HUES6 (cell line): ENCODE results near the gene GJA1.

Experiments used
- H3K27ac ChIP-seq: 2 replicates; pipeline ENCODE4 v1.7.0; 2013; ENCODE audit warnings: low read depth, mild to moderate bottlenecking, low read length, inconsistent platforms
- H3K27me3 ChIP-seq: 2 replicates; pipeline ENCODE4 v1.6.1; 2013; ENCODE audit warnings: low read length; ENCODE audit not compliant: control insufficient read depth, insufficient read depth
- H3K36me3 ChIP-seq: 2 replicates; pipeline ENCODE4 v1.6.1; 2013; ENCODE audit warnings: low read length; ENCODE audit not compliant: control insufficient read depth, insufficient read depth
- H3K4me1 ChIP-seq: 2 replicates; pipeline ENCODE4 v1.6.1; 2013; ENCODE audit warnings: low read length; ENCODE audit not compliant: control insufficient read depth, insufficient read depth
- H3K4me3 ChIP-seq: 2 replicates; pipeline ENCODE4 v1.5.1; 2013; ENCODE audit warnings: low read depth, low read length
- H3K9ac ChIP-seq: one replicate; pipeline ENCODE4 v1.6.1; 2013; ENCODE audit warnings: mild to moderate bottlenecking, low read length
- H3K9me3 ChIP-seq: 2 replicates; pipeline ENCODE4 v1.6.1; 2013; ENCODE audit warnings: low read depth, low read length; ENCODE audit not compliant: control insufficient read depth, insufficient read depth

Gene GJA1

DNA sequence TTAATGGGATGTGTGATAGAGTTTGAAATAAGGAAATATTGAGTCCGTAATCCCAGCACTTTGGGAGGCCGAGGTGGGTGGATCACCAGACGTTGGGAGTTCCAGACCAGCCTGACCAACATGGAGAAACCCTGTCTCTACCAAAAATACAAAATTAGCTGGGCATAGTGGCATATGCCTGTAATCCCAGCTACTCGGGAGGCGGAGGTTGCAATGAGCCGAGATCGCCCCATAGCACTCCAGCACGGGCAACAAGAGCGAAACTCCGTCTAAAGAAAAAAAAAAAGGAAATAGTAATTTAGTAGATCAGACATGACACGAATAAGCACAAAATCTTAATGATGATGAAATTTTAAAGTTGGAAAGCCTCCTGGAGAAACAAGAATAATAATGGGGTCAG is 14.8 kb downstream of the GJA1 start:
- Histone ChIP-seq H3K4me1 (peaks cover 2% of the 10 kb centered on the region; the same call in 1 of the 2 replicates), H3K27me3 (no peaks in the 10 kb centered on the region), H3K9me3 (no peaks in the 10 kb centered on the region), H3K9ac (no peak overlapping the region), H3K27ac (no peak overlapping the region), H3K4me3 (no peak overlapping the region), H3K36me3 (peaks cover 47% of the 10 kb centered on the region)

DNA sequence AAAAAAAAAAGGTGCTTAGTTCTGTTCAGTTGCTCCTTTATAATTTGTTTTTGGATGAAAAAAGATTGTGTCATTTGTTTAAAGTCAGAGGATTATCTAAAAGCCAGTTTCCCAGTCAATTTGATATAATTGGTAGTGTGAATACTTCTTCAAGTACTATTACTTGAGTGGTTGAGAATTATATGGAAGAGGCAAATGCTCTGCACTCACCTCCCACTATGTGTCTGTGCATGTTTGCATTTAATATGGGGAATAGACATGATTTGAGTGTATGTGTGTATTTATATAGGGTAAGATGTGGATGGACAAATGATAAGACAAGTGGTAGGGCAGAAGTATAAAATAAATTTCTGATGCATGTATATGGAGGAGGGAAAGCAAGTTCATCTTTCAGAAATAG is 15.8 kb downstream of the GJA1 start:
- Histone ChIP-seq H3K9ac (no peak overlapping the region), H3K36me3 (peaks cover 38% of the 10 kb centered on the region), H3K4me3 (no peak overlapping the region), H3K27me3 (no peaks in the 10 kb centered on the region), H3K4me1 (peaks cover 6% of the 10 kb centered on the region; the same call in 1 of the 2 replicates), H3K9me3 (no peaks in the 10 kb centered on the region), H3K27ac (no peak overlapping the region)

- Histone ChIP-seq H3K4me1 (peaks cover 4% of the 10 kb centered on the region; the same call in 1 of the 2 replicates), H3K36me3 (peaks cover 18% of the 10 kb centered on the region), H3K27me3 (no peaks in the 10 kb centered on the region), H3K4me3 (no peak overlapping the region), H3K27ac (no peak overlapping the region), H3K9ac (no peak overlapping the region), H3K9me3 (no peaks in the 10 kb centered on the region)
These were observed 17.7 kb downstream of the GJA1 start for GRCh38 chr6:121453191-121453590.

DNA sequence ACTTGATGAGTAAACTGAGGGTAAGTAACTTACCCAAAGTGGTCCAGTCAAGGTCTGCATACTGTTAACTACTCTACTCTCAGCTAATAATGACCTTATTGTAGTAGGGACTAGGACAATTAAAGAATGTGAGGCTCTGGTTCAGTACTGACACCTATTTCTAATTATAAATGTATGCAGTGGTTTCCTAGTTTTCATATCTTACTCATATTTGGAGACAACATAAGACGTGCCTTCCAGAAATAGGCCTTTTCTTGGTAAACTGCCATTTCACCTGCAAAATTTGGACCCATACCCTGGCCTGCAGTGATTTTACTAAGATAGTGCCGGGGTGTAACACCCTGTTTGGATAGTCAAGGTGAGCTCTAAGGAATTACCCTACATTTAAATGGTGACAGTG is 24.7 kb downstream of the GJA1 start:
- no peaks in the 10 kb centered on the region for H3K27me3 ChIP-seq
- peaks cover 4% of the 10 kb centered on the region; the same call in 1 of the 2 replicates for H3K4me1 ChIP-seq
- no peak overlapping the region for H3K27ac ChIP-seq
- H3K9ac ChIP-seq, result no peak overlapping the region
- H3K4me3 ChIP-seq, result no peak overlapping the region
- H3K9me3 ChIP-seq, result no peaks in the 10 kb centered on the region
- no peaks in the 10 kb centered on the region for H3K36me3 ChIP-seq

- no peaks in the 10 kb centered on the region for H3K27me3 ChIP-seq
- H3K4me3 ChIP-seq, result no peak overlapping the region
- H3K4me1 ChIP-seq, result no peaks in the 10 kb centered on the region
- no peaks in the 10 kb centered on the region for H3K36me3 ChIP-seq
- H3K9ac ChIP-seq, result no peak overlapping the region
- no peaks in the 10 kb centered on the region for H3K9me3 ChIP-seq
- H3K27ac ChIP-seq, result no peak overlapping the region
These were observed 27.6 kb downstream of the GJA1 start for GRCh38 chr6:121463087-121463486.

- Histone ChIP-seq H3K27ac (no peak overlapping the region), H3K9me3 (no peaks in the 10 kb centered on the region), H3K4me3 (no peak overlapping the region), H3K27me3 (no peaks in the 10 kb centered on the region), H3K9ac (no peak overlapping the region), H3K4me1 (no peaks in the 10 kb centered on the region), H3K36me3 (no peaks in the 10 kb centered on the region)
These were observed 29.7 kb downstream of the GJA1 start for GRCh38 chr6:121465101-121465500.

DNA sequence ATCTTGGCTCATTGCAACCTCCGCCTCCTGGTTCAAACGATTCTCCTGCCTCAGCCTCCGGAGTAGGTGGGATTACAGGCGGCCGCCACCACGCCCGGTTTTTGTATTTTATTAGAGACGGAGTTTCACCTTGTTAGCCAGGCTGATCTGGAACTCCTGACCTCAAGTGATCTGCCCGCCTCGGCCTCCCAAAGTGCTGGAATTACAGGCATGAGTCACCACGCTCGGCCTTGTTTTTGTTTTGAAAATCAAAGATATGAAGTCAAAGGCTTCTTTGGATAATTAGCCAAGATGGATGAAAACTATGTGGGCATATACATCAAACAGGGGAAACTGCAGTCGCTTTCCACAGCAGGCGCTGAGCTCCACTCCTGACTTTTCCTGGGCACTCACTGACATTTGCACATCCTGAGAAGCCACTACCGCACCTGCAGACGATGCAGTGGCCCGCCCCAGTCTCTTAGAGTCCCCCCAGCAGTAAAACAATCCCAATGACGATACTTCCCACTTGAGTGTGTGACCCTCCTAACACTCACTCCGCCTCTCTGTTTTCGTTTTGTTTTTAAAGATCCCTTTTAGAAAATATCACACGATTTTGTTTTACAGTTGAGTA is 44.1 kb downstream of the GJA1 start:
- H3K9me3 ChIP-seq, result no peaks in the 10 kb centered on the region
- no peak overlapping the region for H3K27ac ChIP-seq
- no peaks in the 10 kb centered on the region for H3K36me3 ChIP-seq
- no peak overlapping the region for H3K9ac ChIP-seq
- no peaks in the 10 kb centered on the region for H3K4me1 ChIP-seq
- H3K4me3 ChIP-seq, result no peak overlapping the region
- H3K27me3 ChIP-seq, result no peaks in the 10 kb centered on the region

DNA sequence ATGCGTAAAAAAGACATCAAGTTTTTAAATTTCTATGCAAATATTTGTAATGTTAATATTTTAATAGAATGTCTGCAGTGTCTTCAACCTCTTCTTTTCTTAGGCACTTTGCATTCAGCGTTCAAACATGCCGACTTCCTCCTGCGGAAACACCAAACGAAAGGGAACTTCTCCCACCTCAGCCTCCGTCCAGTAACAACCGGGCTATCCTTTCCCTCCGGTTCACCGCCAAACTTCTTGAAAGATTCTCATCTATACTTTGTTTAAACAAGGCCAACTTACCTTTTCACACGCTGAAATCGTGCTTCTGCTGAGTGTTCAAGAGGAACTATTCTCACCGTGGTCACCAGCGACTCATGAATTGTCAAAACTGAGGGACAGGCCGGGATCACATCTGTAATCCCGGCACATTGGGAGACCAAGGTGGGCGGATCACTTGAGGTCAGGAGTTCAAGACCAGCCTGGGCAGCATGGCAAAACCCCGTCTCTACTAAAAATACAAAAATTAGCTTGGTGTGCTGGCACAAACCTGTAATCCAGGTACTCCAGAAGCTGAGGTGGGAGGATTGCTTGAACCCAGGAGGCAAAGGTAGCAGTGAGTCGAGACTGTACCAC is 44.8 kb downstream of the GJA1 start:
- no peak overlapping the region for H3K27ac ChIP-seq
- H3K36me3 ChIP-seq, result no peaks in the 10 kb centered on the region
- H3K4me3 ChIP-seq, result no peak overlapping the region
- H3K27me3 ChIP-seq, result no peaks in the 10 kb centered on the region
- H3K9ac ChIP-seq, result no peak overlapping the region
- peaks cover 4% of the 10 kb centered on the region for H3K4me1 ChIP-seq
- no peaks in the 10 kb centered on the region for H3K9me3 ChIP-seq

GRCh38 chr6:121482004-121482693 is 46.7 kb downstream of the GJA1 start:
- H3K4me3 ChIP-seq, result no peak overlapping the region
- peaks cover 10% of the 10 kb centered on the region for H3K4me1 ChIP-seq
- H3K36me3 ChIP-seq, result no peaks in the 10 kb centered on the region
- no peak overlapping the region for H3K27ac ChIP-seq
- H3K27me3 ChIP-seq, result no peaks in the 10 kb centered on the region
- no peaks in the 10 kb centered on the region for H3K9me3 ChIP-seq
- H3K9ac ChIP-seq, result no peak overlapping the region

DNA sequence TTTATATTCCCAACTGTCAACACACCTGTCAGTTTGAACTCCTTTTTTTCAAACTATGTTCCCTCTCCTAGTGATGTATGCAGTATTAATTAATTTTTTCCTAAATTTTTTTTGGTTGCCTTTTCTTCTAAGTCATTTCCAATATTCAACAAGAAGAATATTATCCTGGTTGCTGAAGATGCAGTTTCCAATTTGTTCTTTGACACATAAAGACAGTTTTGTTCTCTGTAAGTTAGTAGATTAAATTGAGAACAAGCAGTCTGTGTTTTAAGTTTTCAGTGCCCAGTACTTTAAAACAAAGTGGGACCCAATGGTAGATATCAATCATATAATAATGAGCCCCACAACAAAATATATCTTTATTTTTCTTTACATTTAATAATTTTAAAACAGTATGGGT is 47.3 kb downstream of the GJA1 start:
- Histone ChIP-seq H3K9me3 (no peaks in the 10 kb centered on the region), H3K4me3 (no peak overlapping the region), H3K36me3 (no peaks in the 10 kb centered on the region), H3K4me1 (peaks cover 15% of the 10 kb centered on the region), H3K27me3 (no peaks in the 10 kb centered on the region), H3K9ac (no peak overlapping the region), H3K27ac (no peak overlapping the region)

- no peaks in the 10 kb centered on the region for H3K9me3 ChIP-seq
- H3K36me3 ChIP-seq, result no peaks in the 10 kb centered on the region
- peaks cover 29% of the 10 kb centered on the region for H3K4me1 ChIP-seq
- no peaks in the 10 kb centered on the region for H3K27me3 ChIP-seq
- H3K4me3 ChIP-seq, result no peak overlapping the region
- H3K27ac ChIP-seq, result no peak overlapping the region
- H3K9ac ChIP-seq, result no peak overlapping the region
These were observed 49.9 kb downstream of the GJA1 start for GRCh38 chr6:121485359-121485811.
